OCI-LY3 (cell line): ENCODE data around the gene CTPS2.

Source experiments
- H2AFZ ChIP-seq: fragments of 200-600, 300-600 bp; shearing (Covaris generic); 2 replicates; pipeline ENCODE4 v1.6.0; 2014; ENCODE audit warnings: antibody characterized with exemption, low read depth, low read length
- H3K27ac ChIP-seq: fragments of 200-600, 300-600 bp; sonication (generic); 2 replicates; pipeline ENCODE4 v1.5.1; 2014; ENCODE audit warnings: mild to moderate bottlenecking, low read length, moderate library complexity, mixed read lengths
- H3K27me3 ChIP-seq: fragments of 200-600, 300-600 bp; sonication (generic); 2 replicates; pipeline ENCODE4 v1.6.1; 2014; ENCODE audit warnings: low read depth, low read length, mixed read lengths
- H3K36me3 ChIP-seq: fragments of 200-600, 300-600 bp; sonication (generic); replicated peaks from 2 replicates; pipeline ENCODE3; 2014; ENCODE audit warnings: low read depth, low read length, mixed read lengths
- H3K4me1 ChIP-seq: fragments of 300-600, 200-600 bp; sonication (generic); 2 replicates; pipeline ENCODE4 v1.6.1; 2014; ENCODE audit warnings: low read length, mixed read lengths
- H3K4me2 ChIP-seq: fragments of 200-600, 300-600 bp; sonication (generic); 2 replicates; pipeline ENCODE4 v1.6.1; 2014; ENCODE audit warnings: low read length, mixed read lengths
- H3K4me3 ChIP-seq: fragments of 300-600, 200-600 bp; sonication (generic); 2 replicates; pipeline ENCODE4 v1.5.1; 2014; ENCODE audit warnings: antibody characterized with exemption, mild to moderate bottlenecking, low read length, moderate library complexity
- H3K79me2 ChIP-seq: fragments of 300-600, 200-600 bp; shearing (Covaris generic); 2 replicates; pipeline ENCODE4 v1.6.1; 2014; ENCODE audit warnings: mild to moderate bottlenecking, low read length, mixed read lengths
- H3K9ac ChIP-seq: fragments of 300-600, 200-600 bp; shearing (Covaris generic); 2 replicates; pipeline ENCODE4 v1.6.0; 2014; ENCODE audit warnings: mild to moderate bottlenecking, low read length, moderate library complexity
- H3K9me3 ChIP-seq: fragments of 200-600, 300-600 bp; shearing (Covaris generic); 2 replicates; pipeline ENCODE4 v1.6.1; 2014; ENCODE audit warnings: low read length, mixed read lengths; ENCODE audit not compliant: insufficient read depth
- H4K20me1 ChIP-seq: fragments of 200-600, 300-600 bp; sonication (generic); 2 replicates; pipeline ENCODE4 v1.6.1; 2016; ENCODE audit warnings: low read length, mixed read lengths; ENCODE audit not compliant: insufficient read depth
- CTCF ChIP-seq: fragments of 200-600, 300-600 bp; sonication (generic); IDR thresholded peaks from 2 replicates; pipeline ENCODE4 v1.5.1; 2014; ENCODE audit warnings: antibody characterized with exemption, low read length, low read depth
- EZH2phosphoT487 ChIP-seq: fragments of 200-600 bp; shearing (Covaris generic); IDR thresholded peaks from 2 replicates; pipeline ENCODE4 v1.6.1; 2018; ENCODE audit warnings: antibody characterized with exemption, mixed run types, low read depth

Gene CTPS2

GRCh38 chrX:16552546-16552945 lies 159.9 kb downstream of the CTPS2 start:
- Histone ChIP-seq H3K36me3 (no peaks in the 10 kb centered on the region), H3K9ac (no peak overlapping the region), H3K79me2 (no peaks in the 10 kb centered on the region), H2AFZ (no peak overlapping the region), H3K4me2 (no peak overlapping the region), H3K4me1 (no peaks in the 10 kb centered on the region), H3K27me3 (no peaks in the 10 kb centered on the region), H3K4me3 (no peak overlapping the region), H4K20me1 (no peaks in the 10 kb centered on the region), H3K9me3 (no peaks in the 10 kb centered on the region), H3K27ac (no peak overlapping the region)
- no peak for TF ChIP-seq EZH2phosphoT487
- no peak for TF ChIP-seq CTCF

GRCh38 chrX:16547644-16548043 lies 164.8 kb downstream of the CTPS2 start:
- no peak for TF ChIP-seq EZH2phosphoT487
- no peak for TF ChIP-seq CTCF
- Histone ChIP-seq H3K4me3 (no peak overlapping the region), H3K27me3 (no peaks in the 10 kb centered on the region), H3K4me1 (no peaks in the 10 kb centered on the region), H3K27ac (no peak overlapping the region), H3K4me2 (no peak overlapping the region), H3K36me3 (no peaks in the 10 kb centered on the region), H3K79me2 (no peaks in the 10 kb centered on the region), H3K9me3 (no peaks in the 10 kb centered on the region), H2AFZ (no peak overlapping the region), H3K9ac (no peak overlapping the region), H4K20me1 (no peaks in the 10 kb centered on the region)

GRCh38 chrX:16544969-16545368 lies 167.5 kb downstream of the CTPS2 start:
- H3K4me2 ChIP-seq: no peak overlapping the region
- H3K4me3 ChIP-seq: no peak overlapping the region
- no peaks in the 10 kb centered on the region for H3K36me3 ChIP-seq
- no peaks in the 10 kb centered on the region for H3K9me3 ChIP-seq
- H3K27me3 ChIP-seq: no peaks in the 10 kb centered on the region
- no peaks in the 10 kb centered on the region for H4K20me1 ChIP-seq
- H3K79me2 ChIP-seq: no peaks in the 10 kb centered on the region
- no peak overlapping the region for H3K9ac ChIP-seq
- TF ChIP-seq EZH2phosphoT487 (no peak), CTCF (no peak)
- H2AFZ ChIP-seq: no peak overlapping the region
- H3K27ac ChIP-seq: no peak overlapping the region
- H3K4me1 ChIP-seq: no peaks in the 10 kb centered on the region
